Measurements from ENCODE around the gene ZNRF2.

- TF ChIP-seq CTCF (IDR thresholded peaks at IDR 0.05) (no peak), POLR2A (IDR thresholded peaks at IDR 0.05) (no peak)
These were observed 95.9 kb downstream of the ZNRF2 start for GRCh38 chr7:30380294-30380693.
